ENCODE results near the gene CDKN2AIP.
"Not testable (repeated sequence)": the region's sequence is repeated elsewhere in the genome, so short reads cannot be mapped to it uniquely, and the experiment has no call there.

The CDKN2AIP gene

DNA sequence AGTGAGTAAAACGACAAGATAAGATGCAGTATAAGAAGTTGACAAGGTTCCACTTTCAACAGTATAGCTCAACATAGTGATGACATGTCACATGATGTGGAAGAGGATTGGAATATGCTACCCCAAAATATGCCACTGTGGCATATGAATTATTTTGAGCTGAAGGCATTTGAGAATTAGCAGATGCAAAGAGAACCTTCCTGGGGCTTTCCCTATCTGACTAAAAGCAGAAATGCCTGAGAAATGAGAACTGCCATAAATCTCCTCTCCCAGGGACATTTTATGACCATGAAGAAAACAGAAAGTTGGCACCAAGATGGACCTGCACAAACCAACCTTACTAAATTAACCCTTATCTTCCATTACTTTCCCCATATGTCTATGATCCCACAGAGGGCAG is 24.8 kb downstream of the CDKN2AIP start:
- no peak for DNase-seq (ENCODE audit: low read depth)
- in situ Hi-C loops (cut with HindIII; ENCODE audit: low sequenced_read_pairs): no loop called here
- no peak overlapping the region for H3K4me3 ChIP-seq (ENCODE audit: low read depth, low read length)
- TF ChIP-seq, protein P1, sequence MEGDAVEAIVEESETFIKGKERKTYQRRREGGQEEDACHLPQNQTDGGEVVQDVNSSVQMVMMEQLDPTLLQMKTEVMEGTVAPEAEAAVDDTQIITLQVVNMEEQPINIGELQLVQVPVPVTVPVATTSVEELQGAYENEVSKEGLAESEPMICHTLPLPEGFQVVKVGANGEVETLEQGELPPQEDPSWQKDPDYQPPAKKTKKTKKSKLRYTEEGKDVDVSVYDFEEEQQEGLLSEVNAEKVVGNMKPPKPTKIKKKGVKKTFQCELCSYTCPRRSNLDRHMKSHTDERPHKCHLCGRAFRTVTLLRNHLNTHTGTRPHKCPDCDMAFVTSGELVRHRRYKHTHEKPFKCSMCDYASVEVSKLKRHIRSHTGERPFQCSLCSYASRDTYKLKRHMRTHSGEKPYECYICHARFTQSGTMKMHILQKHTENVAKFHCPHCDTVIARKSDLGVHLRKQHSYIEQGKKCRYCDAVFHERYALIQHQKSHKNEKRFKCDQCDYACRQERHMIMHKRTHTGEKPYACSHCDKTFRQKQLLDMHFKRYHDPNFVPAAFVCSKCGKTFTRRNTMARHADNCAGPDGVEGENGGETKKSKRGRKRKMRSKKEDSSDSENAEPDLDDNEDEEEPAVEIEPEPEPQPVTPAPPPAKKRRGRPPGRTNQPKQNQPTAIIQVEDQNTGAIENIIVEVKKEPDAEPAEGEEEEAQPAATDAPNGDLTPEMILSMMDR (IDR thresholded peaks at IDR 0.05; ENCODE audit: low read depth, low read length, missing control alignments): no peak

DNA sequence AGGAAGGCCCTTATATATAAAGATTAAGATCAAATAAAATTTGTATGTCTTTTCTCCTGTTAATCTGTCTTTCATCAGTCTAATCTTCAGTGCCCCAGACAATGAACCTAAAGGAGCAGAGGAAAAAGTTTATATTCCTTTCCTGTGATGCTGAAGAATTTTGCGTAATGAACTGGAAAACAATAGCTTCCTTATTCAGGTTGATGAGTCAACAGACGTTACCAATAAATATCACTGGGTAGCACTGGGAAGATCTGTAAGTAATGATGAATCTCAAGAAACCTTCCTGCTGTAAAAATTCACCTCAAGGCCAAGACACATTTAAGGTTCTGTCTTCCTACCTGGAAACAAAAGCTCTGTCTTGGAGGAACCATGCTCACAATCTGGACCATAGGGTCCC is 25.5 kb downstream of the CDKN2AIP start:
- in situ Hi-C loops (cut with HindIII; ENCODE audit: low sequenced_read_pairs): no loop called here
- TF ChIP-seq, protein P1 (IDR thresholded peaks at IDR 0.05; ENCODE audit: low read depth, low read length, missing control alignments): no peak

DNA sequence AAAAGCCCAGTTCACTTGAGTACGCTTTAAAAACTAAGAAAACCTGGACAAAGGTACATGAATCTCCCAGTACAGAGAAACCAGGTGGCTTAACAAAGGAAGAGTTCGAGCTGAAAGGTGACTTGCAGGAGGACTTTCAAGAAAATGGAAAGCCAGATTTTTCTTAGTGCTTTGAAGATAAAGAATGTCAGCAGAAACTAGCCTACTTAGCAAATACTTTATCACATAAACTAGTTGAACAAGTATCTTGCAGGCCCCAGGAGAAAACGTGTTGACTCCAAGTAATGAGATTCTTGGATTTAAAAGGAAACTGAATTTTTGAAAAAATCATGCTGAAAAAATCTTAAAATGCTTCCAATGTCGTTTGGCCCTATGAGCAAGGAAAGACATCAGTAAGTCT is 26.4 kb downstream of the CDKN2AIP start:
- no peak overlapping the region for H3K4me3 ChIP-seq (ENCODE audit: low read depth, low read length)
- TF ChIP-seq, protein P1 (IDR thresholded peaks at IDR 0.05; ENCODE audit: low read depth, low read length, missing control alignments): no peak
- in situ Hi-C loops (cut with HindIII; ENCODE audit: low sequenced_read_pairs): no loop called here
- no peak for DNase-seq (ENCODE audit: low read depth)

More for the DNA sequence above, 25.5 kb downstream of the CDKN2AIP start:
- DNase-seq (ENCODE audit: low read depth): no peak
- no peak overlapping the region for H3K4me3 ChIP-seq (ENCODE audit: low read depth, low read length)

DNA sequence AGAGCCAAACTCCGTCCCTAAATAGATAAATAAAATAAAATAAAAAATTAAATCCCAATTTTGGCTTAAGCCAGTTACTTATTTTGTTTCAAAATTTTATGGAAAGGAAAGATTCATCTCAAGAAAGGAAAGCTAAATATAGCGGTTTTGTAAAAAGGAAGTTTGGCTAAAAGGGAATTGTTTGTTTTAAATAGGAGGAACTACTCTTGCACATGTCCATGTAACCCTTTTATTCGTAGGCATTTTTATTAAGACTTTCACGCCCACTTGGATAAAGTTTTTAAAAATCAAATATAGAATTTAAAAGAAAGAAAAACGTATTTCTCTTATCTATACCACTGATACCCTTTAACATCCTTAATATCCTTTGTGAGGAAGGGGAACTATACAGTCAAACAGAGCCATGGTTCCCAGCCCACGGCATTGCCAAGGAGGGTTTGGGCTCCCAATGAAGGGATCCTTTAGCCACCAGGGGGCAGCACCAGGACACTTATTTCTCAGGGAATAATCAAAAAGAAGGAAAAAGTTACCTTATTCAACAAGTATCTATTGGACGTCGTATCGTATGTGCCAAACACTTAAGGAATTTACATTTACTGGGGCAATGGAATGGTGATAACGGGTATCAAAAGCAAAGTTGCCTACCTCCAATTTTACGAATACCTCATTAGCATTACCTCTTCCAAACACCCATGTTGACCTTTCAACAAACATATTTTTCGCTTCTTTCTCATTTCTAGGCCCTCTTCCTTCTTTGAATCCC is 27.7 kb downstream of the CDKN2AIP start:
- in situ Hi-C loops (cut with HindIII; ENCODE audit: low sequenced_read_pairs): no loop called here
- no peak overlapping the region for H3K4me3 ChIP-seq (ENCODE audit: low read depth, low read length)
- DNase-seq (ENCODE audit: low read depth): peak; percentile 51
- TF ChIP-seq, protein P1 (IDR thresholded peaks at IDR 0.05; ENCODE audit: low read depth, low read length, missing control alignments): peak; percentile 79

DNA sequence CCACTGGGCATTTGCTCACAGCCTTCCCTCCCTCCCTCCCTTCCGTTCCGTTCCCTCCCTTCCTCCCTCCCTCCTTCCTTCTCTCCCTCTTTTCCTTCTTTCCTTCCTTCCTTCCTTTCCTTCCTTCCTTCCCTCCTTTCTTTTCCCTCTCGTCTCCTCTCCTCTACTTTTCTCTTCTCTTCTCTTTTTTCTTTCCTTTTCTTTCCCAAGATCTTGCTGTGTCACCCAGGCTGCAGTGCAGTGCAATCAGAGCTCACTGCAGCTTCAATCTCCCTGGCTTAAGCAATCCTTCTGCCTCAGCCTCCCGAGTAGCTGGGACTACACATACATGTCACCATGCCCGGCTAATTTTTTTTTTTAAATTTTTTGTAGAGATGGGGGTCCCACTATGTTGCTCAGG is 33.7 kb downstream of the CDKN2AIP start:
- H3K4me3 ChIP-seq (ENCODE audit: low read depth, low read length): no peak overlapping the region
- TF ChIP-seq, protein P1 (IDR thresholded peaks at IDR 0.05; ENCODE audit: low read depth, low read length, missing control alignments): no peak
- in situ Hi-C loops (cut with HindIII; ENCODE audit: low sequenced_read_pairs): no loop called here
- DNase-seq (ENCODE audit: low read depth): no peak

DNA sequence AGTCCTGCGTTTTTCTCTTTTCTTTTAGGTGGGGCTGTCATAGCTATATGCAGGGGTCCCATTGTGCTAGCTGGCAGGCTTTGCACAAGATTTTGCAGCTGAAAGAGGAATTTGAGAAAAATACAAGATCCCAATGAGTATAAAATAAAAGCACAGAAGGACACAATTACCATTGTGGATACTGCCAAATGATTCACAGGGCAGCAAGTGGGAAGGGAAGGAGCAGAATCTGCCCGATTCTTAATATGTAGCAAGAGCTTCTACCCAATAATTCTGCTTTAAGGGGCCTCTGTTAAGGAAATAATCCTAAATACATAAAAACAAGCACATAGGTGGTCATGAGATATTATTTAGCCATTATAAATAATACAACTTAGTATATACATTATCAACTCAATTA is 34.5 kb downstream of the CDKN2AIP start:
- in situ Hi-C loops (cut with HindIII; ENCODE audit: low sequenced_read_pairs): no loop called here
- DNase-seq (ENCODE audit: low read depth): no peak

DNA sequence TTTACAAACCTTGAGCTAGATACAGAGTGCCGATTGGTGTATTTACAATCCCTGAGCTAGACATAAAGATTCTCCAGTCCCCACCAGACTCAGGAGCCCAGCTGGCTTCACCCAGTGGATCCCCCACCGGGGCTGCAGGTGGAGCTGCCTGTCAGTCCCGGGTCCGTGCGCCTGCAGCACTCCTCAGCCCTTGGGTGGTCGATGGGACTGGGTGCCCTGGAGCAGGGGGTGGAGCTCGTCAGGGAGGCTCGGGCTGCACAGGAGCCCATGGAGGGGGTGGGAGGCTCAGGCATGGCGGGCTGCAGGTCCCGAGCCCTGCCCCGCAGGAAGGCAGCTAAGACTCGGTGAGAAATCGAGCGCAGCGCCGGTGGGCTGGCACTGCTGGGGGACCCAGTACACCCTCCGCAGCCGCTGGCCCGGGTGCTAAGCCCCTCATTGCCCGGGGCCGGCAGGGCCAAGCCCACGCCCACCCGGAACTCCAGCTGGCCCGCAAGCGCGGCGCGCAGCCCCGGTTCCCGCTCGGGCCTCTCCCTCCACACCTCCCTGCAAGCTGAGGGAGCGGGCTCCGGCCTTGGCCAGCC is 38.2 kb downstream of the CDKN2AIP start:
- in situ Hi-C loops (cut with HindIII; ENCODE audit: low sequenced_read_pairs); H3K4me3 ChIP-seq (ENCODE audit: low read depth, low read length); DNase-seq (ENCODE audit: low read depth): not testable (repeated sequence)

More for the DNA sequence above, 34.5 kb downstream of the CDKN2AIP start:
- TF ChIP-seq, protein P1 (IDR thresholded peaks at IDR 0.05; ENCODE audit: low read depth, low read length, missing control alignments): no peak
- no peak overlapping the region for H3K4me3 ChIP-seq (ENCODE audit: low read depth, low read length)
